Caco-2 (cell line): ENCODE measurements around the gene SAMD8. TPM values are rescaled to one million over a fixed set of nuclear protein-coding genes. Genes with fewer than 3 reads are reported as not detected.

Experiments used
- BruUV-seq: library from RNA; stranded (reverse); fragments of 400-500 nt; replicated peaks from 2 replicates; lab custom pipeline; 2021; lab: Mats Ljungman, UMichigan
- CTCF ChIA-PET: fragments of 300-600 bp; sonication (Branson Sonifier 250); formaldehyde crosslinking; loops from one replicate; lab custom pipeline; 2022; ENCODE audit warnings: antibody characterized with exemption; lab: Charles Lee
- POLR2A ChIA-PET: fragments of 300-600 bp; sonication (Branson Sonifier 250); formaldehyde crosslinking; loops from one replicate; lab custom pipeline; 2022; ENCODE audit warnings: antibody characterized with exemption; lab: Charles Lee
- DNase-seq, 2 experiments: peaks; one replicate each; pipeline versions ENCODE4 v3.0.0 to v3.0.0-alpha.2; 2020 to 2022
- H3K27me3 ChIP-seq: replicated peaks from 2 replicates; pipeline ENCODE4 v1.6.0; 2011; ENCODE audit warnings: low read length; ENCODE audit not compliant: control insufficient read depth, insufficient read depth
- H3K36me3 ChIP-seq: 2 replicates; pipeline ENCODE4 v1.5.1; 2011; ENCODE audit warnings: low read length; ENCODE audit not compliant: control insufficient read depth, insufficient read depth
- H3K4me1 ChIP-seq: fragments of 250-450 bp; sonication (Bioruptor Pico); 2 replicates; pipeline ENCODE4 v1.5.1; 2020; ENCODE audit warnings: mild to moderate bottlenecking
- H3K4me3 ChIP-seq: 2 replicates; pipeline ENCODE4 v1.5.1; 2011; ENCODE audit warnings: low read depth, mild to moderate bottlenecking, control low read depth, low read length
- H3K9me3 ChIP-seq: fragments of 250-450 bp; sonication (Bioruptor Pico); 2 replicates; pipeline ENCODE4 v1.5.1; 2020; ENCODE audit warnings: mild to moderate bottlenecking, moderate library complexity
- H3K27ac Mint-ChIP-seq: one replicate; pipeline ENCODE4 v1.8.0; 2022; ENCODE audit warnings: mixed read lengths; ENCODE audit not compliant: unreplicated experiment
- H3K27me3 Mint-ChIP-seq: one replicate; pipeline ENCODE4 v1.8.0; 2022; ENCODE audit warnings: mixed read lengths; ENCODE audit not compliant: insufficient read depth, unreplicated experiment
- H3K36me3 Mint-ChIP-seq: one replicate; pipeline ENCODE4 v1.8.0; 2022; ENCODE audit warnings: mild to moderate bottlenecking, mixed read lengths; ENCODE audit not compliant: insufficient read depth, unreplicated experiment
- H3K4me1 Mint-ChIP-seq: one replicate; pipeline ENCODE4 v1.8.0; 2022; ENCODE audit warnings: low read depth, mixed read lengths; ENCODE audit not compliant: unreplicated experiment
- H3K4me3 Mint-ChIP-seq: one replicate; pipeline ENCODE4 v1.8.0; 2022; ENCODE audit warnings: mild to moderate bottlenecking, moderate library complexity, mixed read lengths; ENCODE audit not compliant: unreplicated experiment
- H3K9me3 Mint-ChIP-seq: one replicate; pipeline ENCODE4 v1.8.0; 2022; ENCODE audit warnings: mixed read lengths; ENCODE audit not compliant: unreplicated experiment
- CTCF ChIP-seq, 2 experiments: fragments of 200-600 bp in 1 of 2; IDR thresholded peaks; 1 replicate in 1 of 2; 2 replicates in 1 of 2; pipeline versions ENCODE4 v1.5.1 to v1.8.0; 2011 to 2022; ENCODE audit warnings: antibody characterized with exemption in 1 of 2, control low read depth in 1 of 2, inconsistent platforms in 1 of 2, low read depth in 1 of 2, low read length in 1 of 2, mild to moderate bottlenecking in 1 of 2, moderate library complexity in 1 of 2; ENCODE audit not compliant: insufficient read depth in 1 of 2, severe bottlenecking in 1 of 2, unreplicated experiment in 1 of 2
- intact Hi-C: fragments of 100-400 bp; cut with micrococcal nuclease; formaldehyde crosslinking; loops from one replicate; pipeline ENCODE4 v1.10.0; 2022; ENCODE audit not compliant: unreplicated experiment
- total RNA-seq: library from RNA; stranded (reverse); gene quantifications from 2 replicates; pipeline ENCODE4 v1.2.3, GENCODE V29; 2022

Gene SAMD8
- total RNA-seq, 1 experiment from 2014 or later: 25.2 TPM

GRCh38 chr10:75070476-75070875, 41.0 kb upstream of the SAMD8 start:
- no peak for TF ChIP-seq CTCF (IDR thresholded peaks at IDR 0.05; ENCODE audit: insufficient read depth in 1 of 2, low read depth in 1 of 2, low read length in 1 of 2, severe bottlenecking in 1 of 2, unreplicated experiment in 1 of 2)
- no peak overlapping the region for H3K4me3 ChIP-seq
- no peaks in the 10 kb centered on the region for H3K4me1 ChIP-seq
- H3K27me3 ChIP-seq: no peaks in the 10 kb centered on the region
- H3K9me3 ChIP-seq: no peaks in the 10 kb centered on the region
- Mint-ChIP-seq H3K27me3 (no peaks in the 10 kb centered on the region), H3K36me3 (no peaks in the 10 kb centered on the region), H3K4me3 (no peak overlapping the region), H3K27ac (no peak overlapping the region), H3K9me3 (no peaks in the 10 kb centered on the region), H3K4me1 (no peaks in the 10 kb centered on the region)
- BruUV-seq: no TSS peak
- DNase-seq: no peak
- POLR2A ChIA-PET: no interaction called here
- CTCF ChIA-PET: no interaction called here
- intact Hi-C loops: no loop called here
- H3K36me3 ChIP-seq: no peaks in the 10 kb centered on the region

DNA sequence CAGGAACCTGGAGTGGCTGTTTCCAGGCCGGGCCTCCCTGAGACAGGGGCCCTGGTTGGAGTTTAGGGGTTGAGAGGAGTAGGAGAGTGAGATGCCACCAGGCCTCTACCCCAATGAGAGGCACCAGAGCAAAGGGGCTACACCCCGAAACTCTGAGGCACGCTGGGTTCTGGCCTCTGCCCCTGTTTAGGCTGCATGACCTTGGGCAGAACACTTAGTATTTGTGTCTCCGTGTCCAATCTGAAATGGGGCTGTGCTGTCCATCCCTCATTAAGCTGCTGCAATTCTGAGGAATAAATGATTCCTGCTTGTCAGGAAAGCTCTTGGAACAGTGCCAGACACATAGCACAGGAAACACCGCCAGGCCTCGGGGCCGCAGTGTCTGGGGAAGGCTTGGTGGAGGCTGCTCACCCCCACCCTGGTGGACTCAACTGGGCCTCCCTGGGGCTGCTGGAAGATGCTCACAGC, 40.5 kb upstream of the SAMD8 start:
- POLR2A ChIA-PET: no interaction called here
- no peak overlapping the region for H3K4me3 ChIP-seq
- no peak overlapping the region for H3K4me3 Mint-ChIP-seq

DNA sequence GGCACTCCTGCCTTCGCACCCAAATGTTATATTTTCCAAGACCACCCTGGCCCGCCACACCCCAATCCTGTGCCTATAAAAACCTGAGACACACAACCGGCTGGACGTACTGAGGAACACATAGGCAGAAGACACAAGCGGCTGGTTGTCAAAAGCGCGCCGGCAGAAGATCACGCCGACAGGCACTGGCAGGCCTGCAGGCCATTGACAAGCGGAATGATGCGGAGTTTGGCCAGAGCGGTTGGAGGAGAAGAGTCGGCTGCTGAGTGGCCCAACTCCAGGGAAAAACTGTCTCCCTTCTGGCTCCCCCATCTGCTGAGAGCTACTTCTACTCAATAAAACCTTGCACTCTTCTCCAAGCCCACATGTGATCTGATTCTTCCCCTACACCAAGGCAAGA, 39.7 kb upstream of the SAMD8 start:
- Histone ChIP-seq H3K4me3 (no peak overlapping the region), H3K9me3 (no peaks in the 10 kb centered on the region), H3K36me3 (no peaks in the 10 kb centered on the region), H3K4me1 (no peaks in the 10 kb centered on the region), H3K27me3 (no peaks in the 10 kb centered on the region)
- Mint-ChIP-seq H3K4me1 (no peaks in the 10 kb centered on the region), H3K27ac (no peak overlapping the region), H3K27me3 (no peaks in the 10 kb centered on the region), H3K9me3 (no peaks in the 10 kb centered on the region), H3K36me3 (no peaks in the 10 kb centered on the region), H3K4me3 (no peak overlapping the region)
- DNase-seq: no peak
- intact Hi-C loops: no loop called here
- ChIA-PET POLR2A (no interaction called here), CTCF (no interaction called here)
- TF ChIP-seq CTCF (IDR thresholded peaks at IDR 0.05; ENCODE audit: insufficient read depth in 1 of 2, low read depth in 1 of 2, low read length in 1 of 2, severe bottlenecking in 1 of 2, unreplicated experiment in 1 of 2): no peak
- no TSS peak for BruUV-seq

More for the DNA sequence above, 40.5 kb upstream of the SAMD8 start:
- CTCF ChIA-PET: no interaction called here
- BruUV-seq: no TSS peak
- Histone ChIP-seq H3K9me3 (no peaks in the 10 kb centered on the region), H3K36me3 (no peaks in the 10 kb centered on the region), H3K4me1 (no peaks in the 10 kb centered on the region), H3K27me3 (no peaks in the 10 kb centered on the region)
- no peak for TF ChIP-seq CTCF (IDR thresholded peaks at IDR 0.05; ENCODE audit: insufficient read depth in 1 of 2, low read depth in 1 of 2, low read length in 1 of 2, severe bottlenecking in 1 of 2, unreplicated experiment in 1 of 2)
- no peak for DNase-seq
- intact Hi-C loops: no loop called here
- Mint-ChIP-seq H3K4me1 (no peaks in the 10 kb centered on the region), H3K27me3 (no peaks in the 10 kb centered on the region), H3K27ac (no peak overlapping the region), H3K9me3 (no peaks in the 10 kb centered on the region), H3K36me3 (no peaks in the 10 kb centered on the region)
